GM18499 (cell line): ENCODE data around the gene ADAMTS2.
"Not testable (repeated sequence)": the region's sequence is repeated elsewhere in the genome, so short reads cannot be mapped to it uniquely, and the experiment has no call there.

Experiments
- ATAC-seq: cut with Tn5 transposase; IDR thresholded peaks from one replicate; pipeline ENCODE4 v1.9.1; 2021; ENCODE audit warnings: moderate number of reproducible peaks; ENCODE audit not compliant: insufficient read depth, unreplicated experiment

ADAMTS2 gene

DNA sequence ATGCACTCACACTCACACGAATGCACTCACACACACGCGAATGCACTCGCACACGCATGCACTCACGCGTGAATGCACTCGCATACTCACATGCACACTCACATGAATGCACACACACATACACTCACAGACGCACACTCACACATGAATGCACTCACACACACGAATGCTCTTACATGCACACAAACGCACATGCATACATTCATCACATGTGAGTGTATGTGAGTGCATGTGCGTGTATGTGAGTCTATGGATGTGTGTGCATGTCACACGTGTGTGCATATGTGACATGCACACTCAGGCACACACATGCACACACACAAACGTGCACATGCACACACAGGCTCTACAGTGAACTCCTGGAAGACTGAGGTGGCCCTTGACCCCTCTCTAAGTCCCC lies 121.7 kb downstream of the ADAMTS2 start:
- no peak for ATAC-seq

DNA sequence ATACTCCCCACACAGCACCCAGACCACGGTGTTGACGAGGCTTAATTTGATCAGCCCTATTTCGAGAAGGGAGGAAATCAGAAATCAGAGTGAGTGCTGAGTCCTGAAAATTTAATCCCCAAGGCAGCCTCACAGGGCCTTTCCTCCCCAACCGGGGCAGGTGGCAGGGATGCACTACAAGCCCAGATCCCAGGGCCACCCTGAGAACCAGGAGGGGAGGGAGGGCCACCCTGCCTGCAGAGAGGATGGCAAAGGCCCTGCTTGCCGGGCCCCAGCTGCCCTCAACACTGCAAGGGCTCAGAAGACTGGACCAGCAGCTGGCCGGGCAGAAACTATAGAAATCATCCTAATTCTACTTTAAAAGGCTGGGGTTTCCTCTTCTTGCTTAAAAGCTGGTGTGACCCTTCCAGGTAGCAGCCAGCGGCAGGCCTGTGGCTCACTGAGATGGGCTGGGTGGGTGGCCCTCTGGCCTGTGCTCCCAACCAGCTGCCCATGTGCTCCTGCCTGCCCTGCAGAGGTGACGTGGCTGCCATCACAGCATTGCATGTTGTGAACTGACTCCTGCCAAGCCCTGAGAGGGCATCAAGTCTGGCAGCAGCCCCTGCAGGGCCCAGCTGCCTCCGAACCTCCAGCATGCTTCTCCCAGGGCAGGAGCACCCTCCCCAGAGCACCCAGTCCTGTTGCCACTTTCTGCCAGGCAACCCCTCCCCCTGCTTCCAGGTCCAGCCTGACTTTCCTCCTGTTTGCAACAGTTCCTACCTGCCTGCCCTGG lies 122.8 kb downstream of the ADAMTS2 start:
- no peak for ATAC-seq

DNA sequence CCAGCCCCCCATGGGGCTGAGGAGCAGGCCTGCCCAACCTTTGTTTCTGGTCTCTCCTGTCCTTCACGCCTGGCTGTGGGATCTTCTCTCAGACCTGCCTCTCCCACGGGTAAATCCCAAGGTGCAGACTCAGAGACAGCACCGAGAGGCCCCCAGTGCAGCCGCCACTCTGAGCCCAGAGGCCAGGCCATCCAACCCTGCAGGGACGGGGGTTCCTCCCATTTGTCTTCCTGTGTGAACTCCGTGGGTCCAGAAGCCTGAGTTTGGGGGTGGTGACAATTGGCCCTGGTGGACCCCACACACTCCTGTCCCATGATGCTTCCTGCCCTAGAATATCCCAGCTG lies 123.4 kb downstream of the ADAMTS2 start:
- ATAC-seq, result no peak

DNA sequence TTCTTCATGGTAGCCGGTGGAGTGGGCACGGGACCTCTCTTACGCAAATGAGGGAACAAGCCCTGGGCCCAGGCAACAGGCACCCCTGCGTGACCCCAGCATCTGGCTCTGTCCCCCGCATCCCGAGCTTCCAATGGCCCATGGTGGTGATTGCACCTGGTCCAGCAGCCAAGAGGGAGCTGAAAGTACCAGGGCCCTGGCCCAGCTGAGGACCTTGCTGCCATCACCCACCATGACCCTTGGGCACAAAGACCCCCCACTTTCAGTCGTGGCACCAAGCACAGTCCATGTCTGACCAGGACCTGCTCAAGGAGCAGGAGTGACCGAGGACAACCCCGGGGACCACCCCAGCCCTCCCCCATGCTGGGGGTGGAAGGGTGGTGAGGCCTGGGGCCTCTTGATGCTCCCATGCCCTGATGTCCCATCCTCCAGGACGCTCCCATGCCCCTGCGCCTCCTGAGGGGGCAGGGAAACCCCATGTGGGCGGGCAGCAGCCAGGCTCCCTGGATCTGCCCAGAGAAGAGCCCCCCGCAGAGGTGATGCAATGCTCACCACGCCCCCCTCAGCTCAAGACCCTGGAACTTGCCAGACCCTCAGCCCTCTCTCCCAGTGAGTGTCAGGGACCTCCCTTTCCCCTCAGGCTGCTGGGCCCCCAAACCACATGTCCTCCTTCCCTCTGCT lies 123.9 kb downstream of the ADAMTS2 start:
- no peak for ATAC-seq

DNA sequence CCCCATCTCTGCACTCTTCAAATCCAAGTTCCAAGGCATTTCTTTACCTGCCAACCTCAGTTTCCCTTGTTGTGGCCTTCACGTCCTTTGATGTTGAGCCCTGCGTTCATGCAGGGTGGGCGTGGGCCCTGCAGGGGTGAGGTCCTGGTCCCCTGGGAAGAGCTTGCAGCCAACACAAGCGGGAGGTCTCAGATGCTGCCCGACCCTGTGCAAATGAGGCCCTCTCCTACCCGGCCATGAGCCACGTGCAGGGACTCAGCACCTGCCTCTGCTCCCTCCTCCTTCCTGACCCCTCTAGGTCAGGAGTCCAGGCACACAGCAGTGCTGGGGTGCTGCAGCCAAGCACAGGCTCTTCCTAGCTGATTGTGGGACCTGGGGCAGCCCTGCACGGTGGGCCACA lies 124.5 kb downstream of the ADAMTS2 start:
- no peak for ATAC-seq

DNA sequence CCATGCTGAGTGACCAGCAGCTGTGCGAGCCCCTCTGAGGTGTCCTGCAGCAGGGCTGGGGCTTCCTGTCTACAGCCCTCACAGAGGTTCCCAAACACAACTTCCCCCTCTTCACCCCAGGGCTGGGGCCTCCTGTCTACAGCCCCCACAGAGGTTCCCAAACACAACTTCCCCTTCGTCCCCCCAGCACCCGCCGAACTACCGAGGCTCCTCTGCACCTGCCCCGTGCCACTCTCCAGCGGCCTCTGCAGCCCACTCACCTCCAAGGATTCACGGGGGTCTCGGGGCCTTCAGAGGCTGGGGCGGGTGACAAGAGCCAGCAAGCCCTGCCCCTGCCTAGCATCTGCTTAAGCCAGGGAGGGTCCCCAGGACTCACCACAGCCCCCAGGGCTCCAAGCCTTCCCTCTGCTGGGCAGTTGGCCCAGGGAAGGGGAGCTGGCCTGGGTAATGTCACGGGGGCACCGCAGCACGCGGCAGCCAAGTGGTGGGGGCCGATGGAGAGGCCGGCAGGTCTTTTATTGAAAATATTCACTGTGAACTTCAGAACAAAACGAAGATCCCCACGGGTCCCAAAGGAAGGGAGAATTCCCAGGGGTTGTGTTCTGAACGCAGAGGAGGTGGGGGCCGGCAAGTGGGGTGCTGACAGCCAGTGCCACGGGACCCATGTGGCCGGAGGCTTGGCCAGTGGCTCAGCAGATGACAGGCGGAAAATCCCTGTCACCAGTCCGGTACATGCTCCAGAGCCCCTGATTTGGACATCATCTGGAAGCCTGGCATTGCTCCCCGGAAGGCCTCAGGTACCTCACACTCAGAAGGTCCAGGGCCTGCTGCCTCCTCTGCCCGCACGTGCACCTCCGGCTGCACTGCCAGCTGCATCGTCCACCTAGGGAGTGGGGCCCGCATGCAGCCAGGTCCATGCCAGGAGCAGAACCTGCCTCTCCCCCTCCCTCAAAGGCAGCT lies 125.3 kb downstream of the ADAMTS2 start:
- no peak for ATAC-seq

DNA sequence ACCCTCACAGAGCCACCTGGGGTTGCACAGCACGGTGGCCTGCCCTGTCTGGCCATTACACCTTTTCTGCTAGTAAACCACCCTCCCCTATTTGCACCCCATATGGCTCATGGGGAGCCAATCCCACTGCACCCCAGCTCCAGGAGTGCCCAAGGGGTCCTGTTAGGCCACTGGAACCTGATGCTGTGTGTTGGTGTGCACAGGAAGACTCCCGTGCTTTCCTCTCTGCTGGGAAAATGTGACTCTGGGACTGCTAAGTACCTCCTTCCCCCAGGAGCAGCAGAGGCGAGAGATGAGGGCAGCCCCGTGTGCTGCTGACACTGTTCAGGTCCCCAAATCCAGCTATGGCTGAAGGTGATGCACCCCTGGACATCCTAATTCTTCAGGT lies 126.3 kb downstream of the ADAMTS2 start:
- ATAC-seq, result no peak

DNA sequence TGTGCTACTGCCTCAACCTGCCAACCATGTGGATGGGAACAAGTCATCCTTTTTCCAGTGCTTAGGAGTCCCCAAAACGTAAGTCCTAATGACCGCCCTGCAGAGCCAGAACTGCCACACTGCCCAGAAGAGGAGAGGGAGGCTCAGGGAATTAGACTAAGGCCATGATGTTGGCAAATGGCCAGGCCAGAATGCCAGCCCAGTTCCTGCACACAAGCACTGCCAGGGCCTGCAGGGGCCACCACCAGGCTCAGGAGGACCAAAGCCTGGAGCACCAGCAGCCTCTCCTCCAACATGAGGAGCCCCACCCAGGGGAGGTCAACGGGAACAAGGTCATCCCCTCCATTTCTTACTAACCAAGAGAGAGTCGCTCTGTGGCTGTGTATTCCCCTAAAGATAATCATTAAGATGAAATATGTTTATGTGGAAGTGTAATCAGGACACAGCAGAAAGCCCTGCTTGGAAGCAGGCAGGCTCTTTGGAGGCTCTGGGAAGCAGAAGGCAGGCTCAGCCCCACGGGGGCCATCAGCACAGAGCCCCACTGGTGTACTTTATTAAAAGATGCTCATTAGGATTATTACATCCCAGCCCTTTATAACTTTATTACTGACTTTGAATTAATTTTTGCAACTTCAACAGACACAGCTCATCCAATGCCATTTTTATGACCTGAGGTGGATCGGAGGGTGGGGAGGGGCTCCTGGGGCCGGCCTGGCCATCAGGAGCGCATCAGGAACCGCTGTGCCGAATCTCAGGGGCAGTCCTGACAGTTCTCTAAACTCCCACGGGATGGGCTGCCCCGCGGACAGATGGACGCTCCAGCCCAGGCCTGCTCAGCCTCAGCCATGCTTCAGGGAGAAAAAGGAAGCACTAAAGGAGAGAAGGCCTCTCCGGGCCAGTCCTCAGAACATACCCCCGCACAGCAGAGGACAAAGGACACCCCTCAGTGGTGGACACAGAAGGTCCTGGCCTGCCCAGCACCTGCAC lies 127.0 kb downstream of the ADAMTS2 start:
- ATAC-seq, result no peak

DNA sequence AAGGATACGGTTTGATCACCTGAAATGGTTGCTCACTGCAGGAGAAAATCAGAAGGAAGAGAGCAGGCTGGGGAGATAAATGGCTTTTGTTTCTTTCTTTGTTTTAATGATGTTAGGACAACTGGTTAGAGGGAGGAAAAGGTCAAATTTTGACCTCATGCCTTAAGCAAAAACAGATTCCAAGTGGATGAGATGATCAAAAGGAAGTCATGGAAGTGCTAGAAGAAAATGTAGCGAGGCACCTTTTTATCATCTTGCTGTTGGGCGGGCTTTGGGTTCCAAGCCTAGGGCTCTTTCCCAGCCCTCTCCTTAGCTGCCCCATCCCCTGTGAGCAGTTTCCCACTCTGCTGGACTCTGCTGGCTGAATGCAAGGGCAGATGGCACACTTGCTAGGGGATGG lies 127.9 kb downstream of the ADAMTS2 start:
- no peak for ATAC-seq

DNA sequence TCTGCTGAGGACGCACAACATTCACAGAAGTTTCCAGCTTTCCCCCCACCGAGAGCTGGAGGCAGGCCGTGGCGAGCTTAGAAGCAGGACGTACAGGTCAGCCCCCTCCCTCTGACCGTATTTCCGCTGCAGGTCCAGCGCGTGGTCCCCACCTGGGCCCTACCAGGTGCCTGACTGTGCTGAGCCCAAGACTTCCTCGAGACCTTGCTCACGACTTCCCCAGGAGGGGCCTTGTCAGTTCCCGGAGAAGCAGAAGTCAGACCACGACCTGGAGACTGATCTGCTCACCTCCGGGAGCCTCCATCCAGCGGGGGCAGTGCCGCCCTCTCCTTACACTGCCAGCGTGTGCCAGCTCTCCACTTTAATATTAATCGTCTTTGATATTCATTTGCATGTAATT lies 128.9 kb downstream of the ADAMTS2 start:
- not testable (repeated sequence) for ATAC-seq

DNA sequence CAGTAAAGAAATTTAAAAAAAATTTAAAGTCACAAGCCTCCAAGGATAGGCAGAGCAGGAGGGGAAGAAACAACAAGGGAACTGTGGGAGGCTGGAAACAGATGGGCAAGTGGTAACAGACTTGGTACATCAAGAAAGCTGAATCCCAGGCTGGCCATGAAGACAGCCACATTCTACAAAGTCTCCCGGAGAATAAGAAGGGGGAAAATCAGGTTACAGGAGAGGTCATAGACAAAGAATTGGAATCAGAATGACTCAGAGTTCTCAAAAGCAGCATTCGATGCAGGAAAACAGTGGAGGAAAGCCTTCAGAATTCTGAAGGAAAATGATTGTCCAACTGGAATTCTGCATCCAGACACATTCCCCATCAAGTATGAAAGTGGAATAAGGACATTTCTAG lies 129.7 kb downstream of the ADAMTS2 start:
- ATAC-seq, result no peak

DNA sequence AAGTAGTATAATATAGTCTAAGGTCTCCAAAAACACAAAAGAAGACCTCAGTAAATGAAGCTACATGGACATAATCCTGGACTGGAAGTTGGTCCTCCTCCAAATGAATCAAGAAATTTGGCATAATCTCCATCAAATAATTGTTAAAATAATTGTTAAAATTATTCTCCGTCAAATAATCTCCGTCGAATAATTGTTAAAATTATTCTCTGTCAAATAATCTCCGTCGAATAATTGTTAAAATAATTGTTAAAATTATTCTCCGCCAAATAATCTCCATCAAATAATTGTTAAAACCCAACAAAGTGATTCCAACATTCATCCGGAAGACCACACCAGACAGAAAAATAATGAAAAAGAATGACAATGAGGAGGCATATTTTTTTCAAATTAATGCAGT lies 130.6 kb downstream of the ADAMTS2 start:
- no peak for ATAC-seq

DNA sequence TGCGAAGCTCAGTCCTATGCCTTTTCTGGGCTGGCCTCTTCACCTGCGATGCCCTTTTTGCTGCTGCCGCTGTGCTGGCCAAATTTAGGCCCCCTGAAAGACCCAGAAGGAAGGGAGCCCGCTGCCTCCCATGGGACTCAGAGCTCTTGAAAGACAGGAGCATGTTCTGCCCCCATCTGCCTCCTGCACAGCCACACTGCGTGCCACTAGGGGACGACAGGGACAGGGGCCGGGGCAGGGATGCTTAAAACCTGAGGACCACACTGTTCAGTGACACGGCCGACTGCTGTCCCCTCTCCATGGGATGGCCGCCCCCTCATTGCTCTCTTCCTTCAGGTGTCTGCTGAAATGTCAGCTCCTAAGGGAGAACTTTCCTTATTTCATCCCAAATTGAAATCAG lies 132.4 kb downstream of the ADAMTS2 start:
- no peak for ATAC-seq

DNA sequence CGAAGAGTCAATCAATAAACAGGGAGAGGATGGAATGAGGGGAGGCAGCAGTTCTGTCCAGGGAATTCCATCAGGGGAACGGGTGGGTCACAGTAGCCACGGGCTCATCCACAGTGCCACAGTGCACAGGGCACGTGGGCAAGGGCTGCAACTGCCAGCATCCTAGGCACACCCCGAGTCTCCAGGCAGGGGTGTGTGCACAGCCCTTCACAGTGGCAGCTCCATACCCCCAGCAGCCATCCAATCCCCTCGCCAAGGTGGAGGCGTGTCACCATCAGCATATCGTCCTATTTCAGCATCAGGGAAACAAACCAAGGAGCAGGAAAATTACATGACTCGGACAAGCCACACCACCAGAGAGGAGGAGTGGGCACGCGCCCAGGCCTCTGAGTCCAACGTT lies 133.6 kb downstream of the ADAMTS2 start:
- ATAC-seq, result no peak

DNA sequence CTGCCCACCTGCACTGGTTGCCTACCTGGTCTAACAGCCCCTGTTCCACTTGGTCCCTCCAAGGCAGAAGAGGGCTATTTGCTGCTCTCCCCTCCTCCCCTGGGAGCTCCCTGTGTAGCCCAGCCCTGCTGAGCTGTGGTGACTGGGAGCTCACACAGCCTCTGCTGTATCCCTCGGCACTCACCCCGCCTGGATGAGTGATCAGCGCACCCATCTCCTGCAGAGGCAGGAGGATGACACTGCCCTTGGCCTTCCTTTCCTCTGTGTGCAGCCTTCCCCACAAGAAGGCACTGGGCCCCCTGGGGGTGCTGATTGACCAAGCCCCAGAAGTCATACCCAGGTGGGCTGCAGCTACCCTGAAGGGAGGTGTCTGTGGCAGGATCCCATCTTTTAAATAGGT lies 134.2 kb downstream of the ADAMTS2 start:
- no peak for ATAC-seq

DNA sequence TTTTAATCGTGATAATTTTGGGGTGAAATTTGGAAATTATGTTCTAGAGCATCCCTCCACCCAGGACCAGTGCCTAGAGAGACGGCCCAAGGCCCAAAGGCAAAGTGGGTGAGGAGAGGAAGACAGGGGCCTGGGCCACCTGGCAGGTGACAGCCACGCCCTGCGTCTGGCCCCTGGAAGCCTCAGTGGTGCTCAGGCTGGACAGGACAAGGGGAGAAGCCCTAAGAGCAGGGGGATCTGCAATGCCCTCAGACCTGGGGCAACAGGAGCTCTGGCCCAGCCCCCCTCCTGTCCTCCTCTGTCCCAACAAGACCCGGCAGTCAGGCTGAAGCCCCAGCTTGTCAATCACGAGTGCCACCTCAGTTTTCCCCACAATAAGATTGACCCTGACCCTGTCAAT lies 134.8 kb downstream of the ADAMTS2 start:
- ATAC-seq, result no peak

DNA sequence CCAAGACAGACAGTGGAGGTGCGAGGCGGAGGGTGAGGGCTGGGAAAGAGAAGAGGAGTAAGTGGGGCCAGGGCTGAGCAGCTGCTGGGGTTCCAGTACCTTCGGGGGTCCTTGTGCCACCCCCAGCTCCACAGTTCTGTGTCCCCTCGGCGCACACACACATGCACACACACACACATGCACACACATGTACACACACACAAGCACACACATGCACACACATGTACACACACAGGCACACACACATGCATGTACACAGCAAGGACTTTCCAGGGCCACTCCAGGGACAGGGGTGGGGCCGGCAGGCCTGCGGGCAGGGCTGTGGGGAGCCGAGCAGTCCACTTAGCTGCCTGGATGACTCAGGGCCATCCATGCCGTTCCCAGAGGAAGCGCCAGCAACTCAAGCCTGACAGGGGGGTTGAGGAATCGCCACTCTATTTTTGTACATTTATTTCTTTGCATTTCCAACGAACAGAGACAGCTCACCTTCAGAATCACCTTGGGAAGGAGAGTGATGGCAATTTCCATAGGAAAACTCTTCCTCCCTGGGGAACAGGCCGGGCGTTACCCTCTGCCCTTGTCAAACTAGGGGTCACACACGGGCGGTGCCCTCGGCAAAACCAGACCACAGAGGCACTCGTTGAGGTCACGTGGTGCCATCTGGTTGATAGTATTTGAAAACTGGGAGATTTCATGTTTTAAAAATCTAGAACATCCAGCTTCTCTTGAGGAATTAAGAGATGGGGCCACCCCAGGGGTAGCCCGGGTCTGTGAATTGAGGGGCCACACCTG lies 135.7 kb downstream of the ADAMTS2 start:
- ATAC-seq, result no peak

DNA sequence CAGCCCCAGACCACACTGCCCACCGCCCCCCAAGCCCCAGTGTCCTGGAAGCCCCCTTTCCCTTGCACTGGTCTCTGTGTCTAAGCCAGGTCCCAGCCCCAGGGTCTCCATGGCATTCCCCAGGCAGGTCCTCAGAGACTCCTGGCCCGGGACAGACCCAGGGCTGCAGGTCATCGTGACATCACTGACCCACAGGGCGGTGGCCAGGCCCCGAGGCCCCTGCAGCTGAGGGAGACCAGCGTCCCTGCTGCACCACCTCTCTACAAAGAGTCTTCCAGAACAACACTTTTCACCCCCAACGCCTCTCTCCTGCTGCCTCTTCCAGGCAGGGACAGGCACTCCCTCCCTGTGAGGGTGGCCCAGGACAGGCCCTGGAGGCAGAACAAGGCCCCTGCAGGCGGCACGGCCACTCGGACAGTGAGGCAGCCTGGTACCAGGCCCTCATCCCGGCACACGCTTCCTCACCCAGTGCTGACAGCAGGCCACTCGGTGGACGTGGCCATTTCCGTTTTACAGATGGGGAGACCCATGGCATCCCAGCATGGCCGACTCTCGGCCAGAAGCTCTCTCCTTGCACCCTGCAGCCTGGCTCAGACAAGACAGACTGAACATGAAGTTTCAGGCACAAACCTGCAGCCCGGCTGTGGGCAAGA lies 136.4 kb downstream of the ADAMTS2 start:
- ATAC-seq, result no peak
